Gastrocnemius medialis (tissue), 4 donors: Measurements from ENCODE around the gene DAB2IP. TPM values are rescaled to one million over a fixed set of nuclear protein-coding genes. Genes with fewer than 3 reads are reported as not detected.
A peak's percentile ranks its signal among the peaks of the same experiment; 100 is the strongest.
"Not testable (repeated sequence)": the region's sequence is repeated elsewhere in the genome, so short reads cannot be mapped to it uniquely, and the experiment has no call there.

ENCODE experiments used
- ATAC-seq, 2 donors: fragments of 150-250 bp; one replicate each; pipeline ENCODE4 v1.9.1; 2016
- DNase-seq, 2 donors: peaks; one replicate each; pipeline ENCODE4 v3.0.0-alpha.2; 2019
- H3K27ac ChIP-seq, 4 donors: fragments of 200-600 bp; sonication (generic); 1 replicate in 1 of 4; 2 replicates in 3 of 4; pipeline ENCODE4 v1.5.1; 2016 to 2018; ENCODE audit warnings: mild to moderate bottlenecking in 2 of 4, moderate library complexity in 1 of 4
- H3K27me3 ChIP-seq, 3 donors: fragments of 200-600 bp; sonication (generic) in 2 of 3; 1 replicate in 1 of 3; 2 replicates in 2 of 3; pipeline versions ENCODE4 v1.5.1 to v1.6.0; 2016 to 2019; ENCODE audit warnings: mild to moderate bottlenecking in 1 of 3, moderate library complexity in 1 of 3
- H3K36me3 ChIP-seq, 2 donors: fragments of 200-600 bp; sonication (generic) in 1 of 2; one replicate each; pipeline ENCODE4 v1.5.1; 2017 to 2018
- H3K4me1 ChIP-seq, 2 donors: fragments of 200-600 bp; sonication (generic) in 1 of 2; one replicate each; pipeline ENCODE4 v1.5.1; 2016 to 2017; ENCODE audit warnings: mild to moderate bottlenecking in 2 of 2
- H3K4me3 ChIP-seq, 4 donors: fragments of 200-600 bp; sonication (generic) in 3 of 4; 1 replicate in 1 of 4; 2 replicates in 3 of 4; pipeline ENCODE4 v1.5.1; 2016 to 2019; ENCODE audit warnings: mild to moderate bottlenecking in 2 of 4
- H3K9me3 ChIP-seq, 3 donors: fragments of 200-600 bp; sonication (generic) in 2 of 3; 1 replicate in 1 of 3; 2 replicates in 2 of 3; pipeline ENCODE4 v1.5.1; 2016 to 2019
- CTCF ChIP-seq, 5 experiments: fragments of 450-650 bp in 3 of 5; fragments of 200-600 bp in 2 of 5; sonication (generic) in 2 of 5; IDR thresholded peaks in 4 of 5; conservative IDR thresholded peaks in 1 of 5; 1 replicate in 4 of 5; 2 replicates in 1 of 5; pipeline ENCODE4 v1.5.1; 2016 to 2019; ENCODE audit warnings: antibody characterized with exemption in 5 of 5, mild to moderate bottlenecking in 3 of 5, moderate library complexity in 3 of 5
- POLR2A ChIP-seq, 2 donors: fragments of 450-650 bp; IDR thresholded peaks; one replicate each; pipeline ENCODE4 v1.6.1; 2017; ENCODE audit warnings: antibody characterized with exemption in 2 of 2, mild to moderate bottlenecking in 2 of 2, moderate library complexity in 2 of 2
- in situ Hi-C, 4 donors: fragments of 200-750 bp; cut with MboI; loops; one replicate each; pipeline versions ENCODE4 v1.15.0 to v1.8.0; 2017; ENCODE audit warnings: low sequenced_read_pairs in 4 of 4
- intact Hi-C: fragments of 100-400 bp; cut with DNase I; formaldehyde crosslinking; loops from one replicate; pipeline ENCODE4 v1.15.1; 2023; ENCODE audit warnings: low total_unique reads
- total RNA-seq, 4 donors: library from RNA; depleted of rRNA; stranded (reverse); fragments of >200 nt; gene quantifications; one replicate each; pipeline versions ENCODE4 v1.1.0 to v1.2.3, GENCODE V29; 2016

DAB2IP gene
- total RNA-seq, 4 donors from 2014 or later = 22.7 to 68.2 (median 37.4) TPM

DNA sequence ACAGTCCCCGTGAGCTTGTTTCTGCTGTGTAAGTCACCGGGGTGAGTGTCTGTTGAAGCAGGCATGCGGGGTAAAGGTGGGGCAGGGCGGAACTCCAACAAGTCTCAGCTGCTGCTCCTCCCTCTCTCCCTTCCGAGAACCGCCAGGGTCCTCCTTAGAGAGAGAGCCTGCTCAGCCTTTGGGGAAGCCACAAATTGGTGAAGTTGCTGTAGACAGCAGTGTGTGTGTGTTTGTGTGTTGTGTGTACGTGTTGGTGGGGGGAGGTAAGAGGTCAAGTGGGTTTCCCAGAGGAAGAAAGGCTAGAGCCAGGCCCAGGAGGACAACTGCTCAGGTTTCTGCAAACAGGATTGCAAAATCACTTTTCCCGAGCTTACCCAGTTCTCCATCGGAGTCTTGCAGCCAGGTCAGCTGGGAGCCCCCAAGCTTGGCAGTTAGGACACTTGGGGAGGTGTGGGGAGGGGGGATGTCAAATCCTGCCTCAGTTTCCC lies 38.9 kb upstream of the DAB2IP start:
- DNase-seq (peak; percentile 63 to 79), ATAC-seq (peak; percentile 62 to 69)
- in situ Hi-C loops (no loop called here), intact Hi-C loops (loop anchor here (5.0 kb wide), 1 partner anchor 375 kb away; no protein-coding TSS in a partner anchor)
- no peaks in the 10 kb centered on the region for H3K9me3 ChIP-seq
- H3K4me3 ChIP-seq = peak overlapping the region; percentile 14 to 33 (median 20)
- H3K4me1 ChIP-seq = peaks cover 95 to 96% of the 10 kb centered on the region in 2 donors
- no peaks in the 10 kb centered on the region for H3K36me3 ChIP-seq
- no peak for TF ChIP-seq CTCF (IDR thresholded peaks at IDR 0.05 in 4 of 5, conservative IDR thresholded peaks at IDR 0.05 in 1 of 5)
- no peak for TF ChIP-seq POLR2A (IDR thresholded peaks at IDR 0.05)
- H3K27ac ChIP-seq = peak overlapping the region; percentile 85 to 96 (median 92)
- H3K27me3 ChIP-seq = no peaks in the 10 kb centered on the region

GRCh38 chr9:121613009-121613752 lies 38.3 kb upstream of the DAB2IP start:
- H3K4me1 ChIP-seq = peaks cover 96% of the 10 kb centered on the region in 2 donors
- peak overlapping the region in 3 of 4 donors; percentile 14 to 33 (median 20) for H3K4me3 ChIP-seq
- intact Hi-C loops = loop anchor here (5.0 kb wide), 1 partner anchor 374 kb away; no protein-coding TSS in a partner anchor
- no peaks in the 10 kb centered on the region for H3K36me3 ChIP-seq
- H3K27ac ChIP-seq = peak overlapping the region; percentile 85 to 96 (median 92)
- peak; percentile 72 to 81 for ATAC-seq
- TF ChIP-seq CTCF (IDR thresholded peaks at IDR 0.05 in 4 of 5, conservative IDR thresholded peaks at IDR 0.05 in 1 of 5) = no peak
- peak in 1 of 2 donors; percentile 36 for TF ChIP-seq POLR2A (IDR thresholded peaks at IDR 0.05)
- no peaks in the 10 kb centered on the region for H3K27me3 ChIP-seq
- H3K9me3 ChIP-seq = no peaks in the 10 kb centered on the region
- peak; percentile 64 to 83 for DNase-seq
- in situ Hi-C loops = no loop called here

DNA sequence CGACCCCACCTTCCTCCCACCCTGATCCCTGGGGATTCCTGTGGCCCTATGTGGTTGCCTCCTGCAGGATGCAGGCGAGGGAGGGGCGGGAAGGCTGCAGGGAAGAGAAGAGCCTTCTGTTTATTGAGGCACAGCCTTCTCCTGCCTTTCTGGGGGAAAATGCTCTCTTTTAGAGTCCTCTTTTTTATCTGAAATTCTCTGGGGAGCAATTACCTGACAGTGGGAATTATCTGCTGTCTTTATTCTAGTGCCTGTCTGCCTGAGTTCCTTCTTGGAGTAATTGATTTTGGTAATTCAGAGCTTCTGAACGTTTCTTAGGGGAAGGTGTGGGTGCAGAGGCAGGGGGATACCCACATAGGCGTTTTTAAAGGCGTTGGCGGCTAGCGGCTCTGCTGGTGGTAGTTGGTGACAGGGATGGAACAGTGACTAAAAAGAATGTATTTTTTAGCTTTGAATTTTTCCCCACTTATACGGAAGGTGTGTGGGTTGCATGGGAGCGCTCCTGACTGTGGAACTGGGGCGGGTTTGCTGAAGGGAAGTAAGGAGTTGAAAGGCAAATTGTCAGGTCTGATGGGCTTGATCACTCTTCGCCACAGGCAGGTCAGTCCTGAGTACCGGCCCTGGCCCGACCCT lies 35.2 kb upstream of the DAB2IP start:
- no peaks in the 10 kb centered on the region for H3K9me3 ChIP-seq
- H3K27ac ChIP-seq = peak overlapping the region; percentile 75 to 87 (median 80)
- H3K4me1 ChIP-seq = peaks cover 94 to 95% of the 10 kb centered on the region in 2 donors
- no peaks in the 10 kb centered on the region for H3K36me3 ChIP-seq
- no peaks in the 10 kb centered on the region for H3K27me3 ChIP-seq
- H3K4me3 ChIP-seq = no peak overlapping the region
- TF ChIP-seq POLR2A (IDR thresholded peaks at IDR 0.05) = no peak
- TF ChIP-seq CTCF (IDR thresholded peaks at IDR 0.05 in 4 of 5, conservative IDR thresholded peaks at IDR 0.05 in 1 of 5) = no peak
- ATAC-seq (no peak), DNase-seq (no peak)
- intact Hi-C loops = no loop called here
- in situ Hi-C loops = no loop called here

DNA sequence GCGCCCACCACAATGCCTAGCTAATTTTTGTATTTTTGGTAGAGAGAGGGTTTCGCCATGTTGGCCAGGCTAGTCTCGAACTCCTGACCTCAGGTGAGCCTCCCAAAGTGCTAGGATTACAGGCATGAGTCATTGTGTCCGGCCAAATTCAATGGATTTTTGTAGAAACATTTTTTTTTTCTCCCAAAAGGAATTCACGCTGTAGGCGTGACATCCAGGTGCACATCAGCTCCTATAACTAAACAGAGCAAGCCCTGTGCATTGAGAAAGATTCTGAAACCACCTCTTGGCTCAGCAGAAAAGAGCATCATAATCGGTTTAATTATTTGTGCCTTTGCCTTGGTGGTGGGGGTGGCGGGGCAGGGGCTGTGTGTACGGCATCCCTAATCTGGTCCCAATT lies 32.9 kb upstream of the DAB2IP start:
- no peak overlapping the region for H3K4me3 ChIP-seq
- no peak for TF ChIP-seq CTCF (IDR thresholded peaks at IDR 0.05 in 4 of 5, conservative IDR thresholded peaks at IDR 0.05 in 1 of 5)
- no peak for TF ChIP-seq POLR2A (IDR thresholded peaks at IDR 0.05)
- H3K4me1 ChIP-seq = peaks cover 88 to 92% of the 10 kb centered on the region in 2 donors
- no peak for DNase-seq
- no peaks in the 10 kb centered on the region for H3K36me3 ChIP-seq
- intact Hi-C loops (no loop called here), in situ Hi-C loops (no loop called here)
- ATAC-seq = no peak
- no peaks in the 10 kb centered on the region for H3K27me3 ChIP-seq
- no peaks in the 10 kb centered on the region for H3K9me3 ChIP-seq
- H3K27ac ChIP-seq = peak overlapping the region; percentile 75 to 87 (median 80)

DNA sequence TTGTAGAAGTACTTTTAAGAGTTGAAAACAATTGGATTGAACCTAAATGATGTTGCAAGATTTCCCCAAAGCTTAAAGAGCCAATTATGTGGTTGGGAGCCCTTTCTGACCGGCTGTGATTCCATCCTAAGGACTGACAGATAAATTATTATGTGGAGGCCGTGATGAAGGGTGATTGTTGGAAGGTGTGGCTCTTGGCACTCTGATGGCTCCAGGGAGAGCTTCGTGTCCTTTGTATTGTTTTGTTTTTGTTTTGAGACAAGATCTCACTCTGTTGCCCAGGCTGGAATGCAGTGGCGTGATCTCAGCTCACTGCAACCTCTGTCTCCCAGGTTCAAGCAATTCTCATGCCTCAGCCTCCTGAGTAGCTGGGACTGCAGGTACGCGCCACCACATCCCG lies 32.5 kb upstream of the DAB2IP start:
- H3K27me3 ChIP-seq, H3K4me3 ChIP-seq, H3K9me3 ChIP-seq, in situ Hi-C loops, H3K36me3 ChIP-seq, intact Hi-C loops: not testable (repeated sequence)
- Histone ChIP-seq H3K27ac (peak overlapping the region; percentile 75 to 87 (median 80)), H3K4me1 (peaks cover 84 to 87% of the 10 kb centered on the region in 2 donors)
- ATAC-seq = peak in 1 of 2 donors; percentile 55
- peak in 1 of 2 donors; percentile 33 for DNase-seq
